Fibroblast of the aortic adventitia (primary cell): ENCODE data around the gene MYLK2. TPM values are rescaled to one million over a fixed set of nuclear protein-coding genes. Genes with fewer than 3 reads are reported as not detected.

Experiments
- DNase-seq: peaks from one replicate; pipeline ENCODE4 v3.0.0-alpha.2; 2010; ENCODE audit warnings: low read depth
- H3K4me3 ChIP-seq: 2 replicates; pipeline ENCODE4 v1.5.1; 2011; ENCODE audit warnings: low read depth, mild to moderate bottlenecking, control low read depth, low read length, moderate library complexity
- CTCF ChIP-seq: IDR thresholded peaks from 2 replicates; pipeline ENCODE4 v1.5.1; 2011; ENCODE audit warnings: mild to moderate bottlenecking, low read length, control low read depth, inconsistent platforms; ENCODE audit not compliant: insufficient read depth
- total RNA-seq: library from RNA; depleted of rRNA; stranded (reverse); fragments of >200 nt; gene quantifications from 2 replicates; pipeline ENCODE4 v1.2.3, GENCODE V29; 2012; ENCODE audit warnings: low replicate concordance

MYLK2 gene
- total RNA-seq, 1 donor, result 0.18 TPM

GRCh38 chr20:31853481-31853880 is 34.3 kb downstream of the MYLK2 start:
- DNase-seq, result no peak
- TF ChIP-seq CTCF, result no peak
- no peak overlapping the region for H3K4me3 ChIP-seq

GRCh38 chr20:31856516-31856915 is 37.4 kb downstream of the MYLK2 start:
- H3K4me3 ChIP-seq, result no peak overlapping the region
- no peak for TF ChIP-seq CTCF
- DNase-seq, result no peak

GRCh38 chr20:31857861-31858759 is 39.0 kb downstream of the MYLK2 start:
- TF ChIP-seq CTCF, result no peak
- no peak overlapping the region for H3K4me3 ChIP-seq
- no peak for DNase-seq

GRCh38 chr20:31858760-31859083 is 39.6 kb downstream of the MYLK2 start:
- no peak for TF ChIP-seq CTCF
- no peak overlapping the region for H3K4me3 ChIP-seq
- DNase-seq, result no peak

GRCh38 chr20:31859266-31859997 is 40.3 kb downstream of the MYLK2 start:
- no peak for TF ChIP-seq CTCF
- no peak overlapping the region for H3K4me3 ChIP-seq
- no peak for DNase-seq

- H3K4me3 ChIP-seq, result no peak overlapping the region
- no peak for DNase-seq
- TF ChIP-seq CTCF, result no peak
Observed at GRCh38 chr20:31859998-31860380, 40.8 kb downstream of the MYLK2 start.
